HG02642 (cell line): ENCODE results near the gene UBR4.

ENCODE experiments used
- ATAC-seq: cut with Tn5 transposase; IDR thresholded peaks from one replicate; pipeline ENCODE4 v1.9.1; 2021; ENCODE audit warnings: mild to moderate bottlenecking; ENCODE audit not compliant: unreplicated experiment, poor library complexity

Gene UBR4

GRCh38 chr1:19109545-19109944 lies 100.5 kb downstream of the UBR4 start:
- ATAC-seq: no peak

DNA sequence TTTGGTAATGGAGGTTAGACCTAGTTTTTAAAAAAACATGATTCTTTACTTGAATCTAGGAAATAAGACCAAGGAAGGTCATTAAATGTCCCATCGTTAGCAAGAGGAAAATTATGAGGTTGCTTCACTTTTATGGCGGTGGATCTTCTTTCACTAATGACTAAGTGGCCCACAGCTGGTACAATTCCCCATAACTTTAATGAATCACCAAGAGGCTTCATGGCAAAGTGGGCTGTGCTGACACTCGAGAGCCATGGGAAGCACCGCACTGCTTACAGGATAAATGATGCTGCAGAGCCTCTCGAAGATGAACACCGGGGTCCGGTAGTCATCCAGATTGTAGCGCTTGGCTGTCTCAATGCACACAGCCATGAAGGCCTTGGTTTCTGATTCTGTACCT lies 108.8 kb downstream of the UBR4 start:
- ATAC-seq: no peak

DNA sequence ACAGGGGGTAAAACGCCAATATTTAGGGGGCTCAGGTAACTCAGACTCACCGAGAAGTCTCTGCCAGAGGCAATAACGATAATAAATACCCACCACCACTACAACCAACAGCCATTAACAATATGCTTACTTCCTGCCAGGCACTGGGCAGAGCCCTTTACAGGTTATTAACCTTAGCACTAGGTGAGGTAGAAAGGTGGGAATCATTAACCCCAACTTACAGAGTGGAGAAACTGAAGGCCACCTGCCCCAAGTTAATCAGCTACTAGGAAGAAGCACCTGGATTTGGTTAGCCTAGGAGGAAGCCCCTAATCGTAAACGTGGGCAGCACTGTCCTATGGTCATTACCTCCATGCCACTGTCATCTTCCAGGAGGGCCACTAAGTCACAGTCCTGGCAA lies 110.0 kb downstream of the UBR4 start:
- ATAC-seq: no peak

DNA sequence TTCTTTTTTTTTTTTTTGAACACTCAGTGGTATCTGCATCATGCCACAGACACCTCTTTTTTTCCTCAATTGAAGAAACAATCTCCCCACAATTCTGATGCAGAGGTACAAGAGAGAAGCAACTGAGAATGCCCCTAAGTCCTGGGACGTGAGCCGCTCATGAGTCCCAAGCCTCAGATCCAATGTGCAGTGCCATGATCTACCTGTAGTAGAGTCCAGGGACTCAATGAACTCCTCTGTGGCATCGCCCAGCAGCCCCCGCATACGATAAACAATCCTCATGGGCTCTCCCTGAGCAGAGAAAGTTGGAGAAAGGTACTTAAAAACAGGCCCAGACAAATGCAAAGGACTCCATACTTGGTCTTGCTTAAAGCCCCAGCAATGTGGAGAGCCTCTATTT lies 113.1 kb downstream of the UBR4 start:
- no peak for ATAC-seq

DNA sequence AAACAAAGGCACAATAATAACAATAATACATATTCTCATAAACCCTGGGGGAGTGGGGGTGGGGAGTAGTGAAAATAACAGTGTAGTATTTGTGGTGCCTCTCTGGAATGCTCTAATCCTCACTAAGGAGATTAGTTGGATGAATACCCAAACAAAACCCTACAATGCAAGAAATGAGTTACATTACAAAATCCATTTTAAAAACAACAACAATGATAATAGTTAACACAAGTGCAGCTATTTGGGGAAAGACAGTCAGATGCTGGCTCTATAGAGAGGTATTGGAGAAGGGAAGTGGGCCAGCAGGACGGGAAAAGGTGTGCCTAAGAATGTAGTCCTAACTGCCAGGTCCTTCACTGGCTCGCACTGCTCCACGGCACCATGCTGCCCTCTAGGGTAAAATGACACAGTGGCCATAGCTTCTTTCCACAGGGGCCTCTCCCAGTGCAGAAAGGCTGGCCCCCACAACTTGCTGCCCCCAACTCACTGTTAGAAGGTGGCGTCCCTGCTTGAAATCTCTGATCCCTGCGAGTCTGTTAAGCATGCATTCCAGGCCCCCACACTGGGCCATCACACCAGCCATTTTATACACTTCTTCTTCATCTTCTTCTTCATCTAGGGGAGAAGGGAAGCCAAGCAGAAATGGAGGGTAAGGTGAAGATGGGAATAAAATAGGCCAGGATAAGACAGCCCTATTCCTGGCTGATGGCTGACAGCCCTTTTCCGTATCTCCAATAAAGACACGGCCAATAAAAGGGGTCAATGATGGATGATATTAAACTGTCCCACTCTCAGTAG lies 113.8 kb downstream of the UBR4 start:
- no peak for ATAC-seq

DNA sequence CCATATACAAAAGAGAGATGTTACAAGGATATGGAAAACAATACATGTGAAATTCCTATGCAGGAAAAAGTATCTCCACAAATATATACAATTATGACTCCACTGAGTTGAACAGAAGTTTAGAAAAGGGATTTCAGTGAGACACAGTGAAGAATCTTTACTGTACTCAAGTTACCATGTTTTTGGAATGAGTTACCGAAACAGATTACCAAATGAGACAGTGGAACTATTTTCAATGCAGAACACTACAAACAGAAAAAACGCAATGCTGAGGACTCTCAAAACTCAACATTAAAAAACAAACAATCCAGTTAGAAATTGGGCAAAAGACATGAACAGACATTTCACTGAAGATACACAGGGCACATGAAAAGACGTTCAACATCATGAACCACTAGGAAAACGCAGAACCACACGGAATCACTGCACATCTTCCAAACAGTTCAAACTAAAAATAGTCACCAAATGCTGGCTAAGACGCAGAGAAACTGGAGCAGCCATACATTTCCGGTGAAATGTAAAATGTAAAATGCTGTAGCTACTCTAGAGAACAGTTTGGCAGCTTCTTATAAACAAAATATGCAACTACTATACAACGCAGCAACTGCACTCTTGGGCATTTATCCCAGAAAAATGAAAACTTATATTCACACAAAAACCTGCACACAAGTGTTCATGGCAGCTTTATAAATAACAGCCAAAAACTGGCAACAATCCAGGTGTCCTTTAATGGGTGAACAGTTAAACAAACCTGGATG lies 118.7 kb downstream of the UBR4 start:
- ATAC-seq: no peak

GRCh38 chr1:19089524-19089923 lies 120.5 kb downstream of the UBR4 start:
- no peak for ATAC-seq

- ATAC-seq: no peak
Observed at GRCh38 chr1:19088717-19089442, 121.2 kb downstream of the UBR4 start.

DNA sequence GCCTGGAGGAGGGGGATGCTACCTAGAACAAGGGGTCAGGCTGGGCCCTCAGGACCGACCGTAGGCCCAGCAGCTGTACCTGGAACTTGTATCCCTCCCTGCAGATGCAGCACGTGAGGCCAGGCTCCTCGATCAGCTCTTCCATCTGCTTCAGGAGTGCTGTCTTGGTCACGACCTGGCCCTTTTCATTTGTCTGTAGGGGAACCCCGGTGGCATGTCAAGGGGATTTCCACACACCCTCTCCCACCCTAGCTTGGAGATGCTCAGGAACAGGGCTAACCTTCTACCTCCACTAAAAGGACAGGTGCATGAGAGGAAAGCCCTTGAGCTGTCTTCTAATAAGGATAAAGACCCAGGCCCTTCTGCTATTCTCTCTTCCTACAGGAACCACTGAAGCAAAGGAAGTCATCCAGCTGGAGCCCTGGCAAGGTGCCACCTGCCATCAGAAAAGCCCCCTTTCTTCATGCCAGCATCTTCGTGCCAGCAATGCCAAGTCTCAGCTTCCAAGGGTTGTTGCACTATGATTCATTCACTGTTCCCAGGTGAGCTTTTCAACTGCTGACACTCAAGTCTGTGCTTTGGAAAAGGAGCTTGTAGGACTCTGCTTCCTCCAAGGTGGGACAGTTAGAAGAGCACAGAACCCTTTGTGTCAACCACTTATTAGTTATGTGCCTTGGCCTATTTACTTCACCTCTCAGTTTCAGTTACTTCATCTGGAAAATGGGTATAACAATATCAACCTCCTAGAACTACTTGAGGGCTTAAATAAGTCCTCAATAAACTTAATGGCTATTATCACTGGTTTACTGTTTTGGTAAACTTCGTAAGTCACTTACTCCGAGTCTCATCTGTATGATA lies 122.1 kb downstream of the UBR4 start:
- ATAC-seq: no peak

- no peak for ATAC-seq
Observed at GRCh38 chr1:19087017-19087736, 122.9 kb downstream of the UBR4 start.

DNA sequence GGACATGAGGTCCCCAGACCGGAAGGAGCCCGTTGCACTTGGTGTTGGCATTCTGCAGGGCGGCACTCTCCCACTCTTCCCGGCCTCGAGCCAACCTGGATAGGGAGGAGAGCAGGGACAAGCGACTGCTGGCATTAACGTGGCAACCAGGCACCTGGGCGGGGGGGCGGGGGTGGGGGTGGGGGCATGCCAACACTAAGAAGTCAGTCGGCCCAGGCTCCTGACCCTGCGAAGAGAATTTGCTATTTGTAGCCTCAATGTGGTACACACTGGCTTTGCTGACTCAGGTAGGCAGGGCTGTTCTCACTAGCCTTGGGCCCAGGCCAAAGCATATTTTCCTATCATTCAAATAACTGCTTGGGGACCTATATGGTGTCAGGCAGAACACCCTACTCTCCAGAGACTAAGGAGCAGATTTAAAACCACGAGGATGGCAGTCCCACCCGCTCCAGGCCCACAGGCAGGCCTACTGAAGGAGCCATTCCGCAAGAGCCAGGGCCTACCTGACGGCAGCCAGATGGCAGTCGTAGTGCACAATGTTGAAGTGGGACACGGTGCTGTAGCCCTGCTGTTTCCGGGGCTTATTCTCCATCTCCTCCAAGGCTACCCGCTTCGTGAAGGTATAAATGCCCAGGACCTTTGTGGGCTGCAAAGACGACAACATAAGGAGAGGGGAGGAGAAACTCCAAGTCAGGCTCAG lies 123.7 kb downstream of the UBR4 start:
- ATAC-seq: no peak

- no peak for ATAC-seq
Observed at GRCh38 chr1:19084206-19084738, 125.8 kb downstream of the UBR4 start.

- no peak for ATAC-seq
Observed at GRCh38 chr1:19083081-19083480, 127.0 kb downstream of the UBR4 start.

DNA sequence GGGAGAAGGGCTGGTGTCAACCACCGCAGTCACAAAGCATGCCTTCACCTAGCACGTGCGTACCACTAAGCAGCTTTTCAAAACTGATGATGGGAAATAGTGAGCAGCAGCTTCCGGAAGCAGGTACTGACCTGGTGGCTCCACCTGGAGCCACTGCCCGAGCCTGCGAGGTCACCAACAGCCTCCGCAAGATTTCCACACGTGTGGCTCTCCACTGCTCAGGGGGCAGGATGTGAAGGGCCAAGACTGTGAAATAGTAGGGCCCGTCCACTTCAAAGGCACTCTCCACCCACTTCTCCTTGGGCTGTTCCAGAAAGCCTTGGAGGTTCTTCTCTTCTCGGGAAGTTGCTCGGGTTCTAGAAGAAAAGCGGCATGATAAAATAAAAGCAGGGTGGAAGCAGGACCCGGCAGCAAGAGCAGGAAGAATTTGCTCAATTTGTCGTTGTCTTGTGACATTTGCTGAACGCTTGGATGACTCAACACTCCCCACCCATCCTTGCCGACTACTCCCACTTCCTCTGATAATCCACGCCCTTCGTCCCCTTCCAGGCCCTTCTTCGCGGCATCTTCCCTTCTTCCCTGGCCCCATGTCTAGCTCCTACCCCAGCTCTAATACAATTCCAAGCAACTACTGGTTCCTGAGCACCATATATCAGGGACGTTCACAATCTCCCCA lies 128.7 kb downstream of the UBR4 start:
- ATAC-seq: no peak

- ATAC-seq: no peak
Observed at GRCh38 chr1:19080721-19081120, 129.3 kb downstream of the UBR4 start.

DNA sequence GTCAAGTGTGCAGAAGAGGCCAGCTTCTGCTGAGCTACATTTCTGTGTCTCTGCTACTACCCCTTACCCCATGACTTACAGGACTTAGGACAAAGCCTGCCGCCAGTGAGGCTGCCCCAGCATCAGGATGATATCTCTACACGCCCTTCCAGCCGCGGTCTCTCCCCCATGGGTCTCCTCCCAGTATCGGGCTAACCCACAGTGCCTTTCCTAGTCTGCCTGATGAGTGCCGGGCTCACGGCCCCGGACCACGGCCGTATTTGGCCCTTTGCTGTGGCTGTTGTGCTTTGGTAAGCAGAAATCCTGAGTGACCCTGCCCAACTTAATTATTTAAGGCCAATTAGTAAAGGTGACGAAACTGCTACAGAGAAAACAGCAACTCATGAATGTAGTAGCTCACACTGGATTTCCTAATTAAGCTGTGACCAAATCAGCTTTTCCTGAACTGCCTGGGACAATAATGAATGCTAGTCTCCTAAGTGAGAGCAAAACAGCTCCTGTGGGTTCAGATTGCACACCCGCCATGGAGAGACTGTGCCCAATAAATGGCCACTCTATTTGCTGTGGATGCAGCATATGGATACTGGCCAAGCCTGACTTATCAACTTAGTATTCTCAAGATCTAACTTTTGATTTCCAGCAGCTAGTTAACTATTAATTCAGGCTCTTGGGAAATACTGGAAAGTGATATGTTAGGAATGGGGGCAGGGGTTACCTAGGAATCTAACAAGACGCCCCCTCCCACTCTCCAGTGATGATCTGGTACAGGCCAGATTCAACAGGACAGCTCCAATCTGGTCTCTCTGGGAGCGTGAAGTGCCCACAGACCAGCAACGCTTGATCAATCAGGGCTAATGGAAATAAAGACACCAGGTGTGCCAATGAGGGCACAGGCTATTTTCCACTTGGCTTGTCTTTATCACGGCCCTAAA lies 130.3 kb downstream of the UBR4 start:
- ATAC-seq: no peak

GRCh38 chr1:19078536-19078935 lies 131.5 kb downstream of the UBR4 start:
- ATAC-seq: no peak
